Measurements from ENCODE around the gene RTN1. TPM values are rescaled to one million over a fixed set of nuclear protein-coding genes. Genes with fewer than 3 reads are reported as not detected.

Gene RTN1
- total RNA-seq, 1 experiment from 2014 or later, result 0.05 TPM

GRCh38 chr14:59582845-59583509 lies 287.6 kb downstream of the RTN1 start:
- Histone ChIP-seq H3K9me3 (ENCODE audit: control insufficient read depth, insufficient read depth, low read depth, low read length) (no peaks in the 10 kb centered on the region), H3K36me3 (ENCODE audit: control insufficient read depth, insufficient read depth, low read length) (no peaks in the 10 kb centered on the region), H3K27me3 (ENCODE audit: control insufficient read depth, insufficient read depth, low read length) (no peaks in the 10 kb centered on the region), H3K4me3 (ENCODE audit: low read depth in 2 of 2, low read length in 2 of 2) (no peak overlapping the region), H3K27ac (ENCODE audit: low read length) (no peak overlapping the region), H3K4me1 (ENCODE audit: control insufficient read depth, insufficient read depth, low read length) (no peaks in the 10 kb centered on the region)
- no TSS peak for BruUV-seq (replicated peaks)
- ChIA-PET POLR2A (no interaction called here), CTCF (interaction anchor here (0.6 kb wide), 1 partner anchor 12 kb away, joined by 6 read pairs; no protein-coding TSS in a partner anchor)
- TF ChIP-seq SIN3A (IDR thresholded peaks at IDR 0.05; ENCODE audit: borderline replicate concordance, insufficient read depth, low read depth, low read length) (no peak), REST (IDR thresholded peaks at IDR 0.05; ENCODE audit: insufficient read depth in 1 of 2, low read depth in 2 of 2, low read length in 1 of 2) (no peak), CTCF (IDR thresholded peaks at IDR 0.05) (peak; percentile 19), TCF7L2 (IDR thresholded peaks at IDR 0.05; ENCODE audit: low read depth, low read length) (no peak), POLR2AphosphoS5 (IDR thresholded peaks at IDR 0.05; ENCODE audit: low read depth, low read length) (no peak)
- ATAC-seq (no peak), DNase-seq (ENCODE audit: low read depth, low spot score) (no peak)
- intact Hi-C loops (cut with micrococcal nuclease; ENCODE audit: unreplicated experiment) (no loop called here), in situ Hi-C loops (cut with HindIII; ENCODE audit: low pct_unique_long_range_greater_than_20kb, low sequenced_read_pairs) (no loop called here)

- in situ Hi-C loops (cut with HindIII; ENCODE audit: low pct_unique_long_range_greater_than_20kb, low sequenced_read_pairs), result no loop called here
- intact Hi-C loops (cut with micrococcal nuclease; ENCODE audit: unreplicated experiment), result no loop called here
- no peaks in the 10 kb centered on the region for H3K36me3 ChIP-seq (ENCODE audit: control insufficient read depth, insufficient read depth, low read length)
- POLR2A ChIA-PET, result no interaction called here
- no peaks in the 10 kb centered on the region for H3K27me3 ChIP-seq (ENCODE audit: control insufficient read depth, insufficient read depth, low read length)
- TF ChIP-seq SIN3A (IDR thresholded peaks at IDR 0.05; ENCODE audit: borderline replicate concordance, insufficient read depth, low read depth, low read length) (no peak), REST (IDR thresholded peaks at IDR 0.05; ENCODE audit: insufficient read depth in 1 of 2, low read depth in 2 of 2, low read length in 1 of 2) (no peak), TCF7L2 (IDR thresholded peaks at IDR 0.05; ENCODE audit: low read depth, low read length) (no peak), POLR2AphosphoS5 (IDR thresholded peaks at IDR 0.05; ENCODE audit: low read depth, low read length) (no peak)
- no peaks in the 10 kb centered on the region for H3K4me1 ChIP-seq (ENCODE audit: control insufficient read depth, insufficient read depth, low read length)
- H3K9me3 ChIP-seq (ENCODE audit: control insufficient read depth, insufficient read depth, low read depth, low read length), result no peaks in the 10 kb centered on the region
- DNase-seq (ENCODE audit: low read depth, low spot score) (no peak), ATAC-seq (no peak)
- H3K27ac ChIP-seq (ENCODE audit: low read length), result no peak overlapping the region
- CTCF ChIA-PET, result no interaction called here
- no peak overlapping the region for H3K4me3 ChIP-seq (ENCODE audit: low read depth in 2 of 2, low read length in 2 of 2)
- BruUV-seq (replicated peaks), result no TSS peak
Measured at GRCh38 chr14:59582161-59582560, 288.4 kb downstream of the RTN1 start.

Measured in Panc1 (cell line).